GM12878 (cell line): ENCODE results near the gene SSTR1. TPM values are rescaled to one million over a fixed set of nuclear protein-coding genes. Genes with fewer than 3 reads are reported as not detected.

Experiments
- ATAC-seq: fragments of 200-7000 bp; cut with Tn5 transposase; 3 replicates; pipeline ENCODE4 v1.9.1; 2020; ENCODE audit warnings: mild to moderate bottlenecking, moderate library complexity
- BruUV-seq: library from RNA; stranded (reverse); fragments of 400-500 nt; replicated peaks from 2 replicates; lab custom pipeline; 2021; lab: Mats Ljungman, UMichigan
- CTCF ChIA-PET: fragments of 300-600 bp; sonication (Branson Sonifier 250); formaldehyde crosslinking; extraction: SDS; loops from one replicate; lab custom pipeline; 2021; ENCODE audit warnings: inconsistent platforms; lab: Yijun Ruan, JAX
- POLR2A ChIA-PET: fragments of 350-600 bp; formaldehyde crosslinking; extraction: SDS; loops from one replicate; lab custom pipeline; 2021; ENCODE audit warnings: inconsistent platforms; lab: Charles Lee
- RAD21 ChIA-PET: fragments of 300-600 bp; sonication (Branson Sonifier 250); formaldehyde crosslinking; loops from one replicate; lab custom pipeline; 2023; ENCODE audit warnings: antibody characterized with exemption; ENCODE audit not compliant: unreplicated experiment; lab: Charles Lee
- SMC1A ChIA-PET: fragments of 300-600 bp; sonication (Branson Sonifier 250); formaldehyde crosslinking; loops from one replicate; lab custom pipeline; 2023; ENCODE audit not compliant: unreplicated experiment, uncharacterized antibody; lab: Charles Lee
- DNase-seq: peaks from one replicate; pipeline ENCODE4 v3.0.0-alpha.2; 2011; ENCODE audit warnings: low read depth, low spot score
- FAIRE-seq: peaks from 3 replicates; lab custom pipeline; 2011; peaks lifted over from hg19 to GRCh38; lab: Jason Lieb, UNC
- H2AFZ ChIP-seq: 2 replicates; pipeline ENCODE4 v1.6.0; 2011; ENCODE audit warnings: low read depth, low read length, control low read depth; ENCODE audit not compliant: control insufficient read depth
- H3K27ac ChIP-seq: 2 replicates; pipeline ENCODE4 v1.5.1; 2011; ENCODE audit warnings: control low read depth; ENCODE audit not compliant: control insufficient read depth, insufficient read depth
- H3K27me3 ChIP-seq, 2 experiments: replicated peaks in 1 of 2; 2 replicates each; pipeline versions ENCODE4 v1.6.0 to v1.6.1; 2011; ENCODE audit warnings: low read length in 1 of 2; ENCODE audit not compliant: control insufficient read depth in 2 of 2, insufficient read depth in 2 of 2
- H3K36me3 ChIP-seq, 2 experiments: 2 replicates each; pipeline ENCODE4 v1.5.1; 2011; ENCODE audit warnings: low read length in 1 of 2; ENCODE audit not compliant: control insufficient read depth in 2 of 2, insufficient read depth in 2 of 2
- H3K4me1 ChIP-seq: 2 replicates; pipeline ENCODE4 v1.6.1; 2011; ENCODE audit warnings: mild to moderate bottlenecking, low read length, moderate library complexity, mixed read lengths; ENCODE audit not compliant: control insufficient read depth, insufficient read depth
- H3K4me2 ChIP-seq: 2 replicates; pipeline ENCODE4 v1.6.0; 2011; ENCODE audit warnings: control low read depth; ENCODE audit not compliant: control insufficient read depth, insufficient read depth
- H3K4me3 ChIP-seq: fragments of 200-600 bp; sonication (generic); 2 replicates; pipeline ENCODE4 v1.5.1; 2016
- H3K79me2 ChIP-seq: 2 replicates; pipeline ENCODE4 v1.6.0; 2011; ENCODE audit warnings: low read length; ENCODE audit not compliant: control insufficient read depth, insufficient read depth
- H3K9ac ChIP-seq: 2 replicates; pipeline ENCODE4 v1.8.0; 2011; ENCODE audit warnings: low read length, control low read depth, mixed read lengths; ENCODE audit not compliant: control insufficient read depth, insufficient read depth
- H3K9me3 ChIP-seq: replicated peaks from 3 replicates; pipeline ENCODE4 v1.5.1; 2011; ENCODE audit warnings: mild to moderate bottlenecking, low read length; ENCODE audit not compliant: control insufficient read depth, insufficient read depth
- H4K20me1 ChIP-seq: 2 replicates; pipeline ENCODE4 v1.6.0; 2011; ENCODE audit not compliant: control insufficient read depth, insufficient read depth
- ASH2L ChIP-seq: fragments of 300-600, 200-600 bp; sonication (generic); IDR thresholded peaks from 2 replicates; pipeline ENCODE4 v1.6.1; 2017; ENCODE audit warnings: low read depth, mild to moderate bottlenecking, borderline replicate concordance
- ATF2 ChIP-seq: IDR thresholded peaks from 2 replicates; pipeline ENCODE4 v1.6.1; 2012; ENCODE audit warnings: low read length, inconsistent platforms
- ATF7 ChIP-seq: fragments of 450-650 bp; IDR thresholded peaks from 2 replicates; pipeline ENCODE4 v1.6.1; 2016; ENCODE audit warnings: low read depth, mild to moderate bottlenecking
- BRCA1 ChIP-seq: IDR thresholded peaks from 2 replicates; pipeline ENCODE4 v1.6.1; 2011; ENCODE audit warnings: low read depth, low read length, improper control_type of control experiment
- CEBPB ChIP-seq, 2 experiments: fragments of 150-350 bp in 1 of 2; IDR thresholded peaks; 2 replicates each; pipeline ENCODE4 v1.6.1; 2012 to 2014; ENCODE audit warnings: low read depth in 2 of 2, low read length in 2 of 2, borderline replicate concordance in 1 of 2, inconsistent platforms in 1 of 2
- CHD2 ChIP-seq: IDR thresholded peaks from 2 replicates; pipeline ENCODE4 v1.6.1; 2011; ENCODE audit warnings: low read depth, low read length, improper control_type of control experiment, borderline replicate concordance
- CTCF ChIP-seq, 3 experiments: IDR thresholded peaks in 2 of 3; conservative IDR thresholded peaks in 1 of 3; 2 replicates each; pipeline ENCODE4 v1.5.1; 2011; ENCODE audit warnings: low read depth in 3 of 3, low read length in 3 of 3, mild to moderate bottlenecking in 3 of 3, control low read depth in 2 of 3, moderate library complexity in 2 of 3, inconsistent platforms in 1 of 3, mixed read lengths in 1 of 3; ENCODE audit not compliant: control insufficient read depth in 2 of 3, insufficient read depth in 1 of 3; ENCODE audit errors: extremely low read depth in 1 of 3
- ESRRA ChIP-seq: IDR thresholded peaks from 2 replicates; pipeline ENCODE4 v1.6.1; 2012; ENCODE audit warnings: mild to moderate bottlenecking, low read length, improper control_type of control experiment
- EZH2 ChIP-seq: IDR thresholded peaks from 2 replicates; pipeline ENCODE4 v1.6.1; 2012; ENCODE audit warnings: low read depth, mild to moderate bottlenecking, control low read depth, inconsistent platforms, low read length, borderline replicate concordance; ENCODE audit not compliant: control insufficient read depth
- PAX8 ChIP-seq: fragments of 450-650 bp; IDR thresholded peaks from 2 replicates; pipeline ENCODE4 v1.6.1; 2017; ENCODE audit warnings: mild to moderate bottlenecking, moderate library complexity
- SIN3A ChIP-seq: IDR thresholded peaks from 2 replicates; pipeline ENCODE4 v1.6.1; 2012; ENCODE audit warnings: low read depth, low read length, improper control_type of control experiment
- SMARCA5 ChIP-seq: fragments of 450-650 bp; IDR thresholded peaks from 2 replicates; pipeline ENCODE4 v1.6.1; 2017; ENCODE audit warnings: mild to moderate bottlenecking
- TAF1 ChIP-seq: IDR thresholded peaks from 2 replicates; pipeline ENCODE4 v1.6.1; 2011; ENCODE audit warnings: mild to moderate bottlenecking, low read depth, low read length, borderline replicate concordance
- TBL1XR1 ChIP-seq: IDR thresholded peaks from 2 replicates; pipeline ENCODE4 v1.6.1; 2012; ENCODE audit warnings: low read depth, low read length, improper control_type of control experiment
- ZBTB40 ChIP-seq: fragments of 450-650 bp; IDR thresholded peaks from 2 replicates; pipeline ENCODE4 v1.6.1; 2016; ENCODE audit warnings: mild to moderate bottlenecking, moderate library complexity, borderline replicate concordance
- ZNF24 ChIP-seq: fragments of 450-650 bp; IDR thresholded peaks from 2 replicates; pipeline ENCODE4 v1.6.1; 2017; ENCODE audit warnings: antibody characterized with exemption, mild to moderate bottlenecking
- WGBS: methylation state at CpG from one replicate; pipeline ENCODE4 v1.1.6; 2016; ENCODE audit warnings: low lambda C conversion rate; ENCODE audit not compliant: insufficient replicate concordance, insufficient coverage; ENCODE audit errors: missing lambda C conversion rate; 5-methylcytosine and 5-hydroxymethylcytosine counted together
- in situ Hi-C: fragments of 300-500 bp; cut with MboI; formaldehyde crosslinking; loops from 9 replicates; pipeline ENCODE4 v1.14.3; 2018; ENCODE audit warnings: mixed read lengths
- intact Hi-C: fragments of 100-400 bp; cut with micrococcal nuclease; formaldehyde crosslinking; loops from one replicate; pipeline ENCODE4 v1.14.2; 2022; ENCODE audit not compliant: unreplicated experiment
- polyA plus RNA-seq, 11 experiments: library from polyadenylated mRNA; depleted of rRNA in 4 of 11; unstranded in 6 of 11; stranded (reverse) in 5 of 11; fragments of >200 nt; fragmentation: Nextera tagmentation in 4 of 11; fragmentation: Illumina TruSeq in 1 of 11; extraction: Ambion mirVana in 4 of 11; extraction: Trizol in 1 of 11; gene quantifications; 1 replicate in 1 of 11; 2 replicates in 10 of 11; pipeline versions ENCODE4 v1.2.1 to v1.2.3, GENCODE V29; 2011 to 2016; ENCODE audit warnings: inconsistent platforms in 2 of 11, missing spikeins in 2 of 11, low read depth in 1 of 11
- total RNA-seq, 4 experiments: library from RNA; depleted of rRNA in 3 of 4; stranded (reverse); fragments of >200 nt in 3 of 4; fragmentation: Illumina TruSeq in 1 of 4; extraction: Trizol in 1 of 4; gene quantifications; 2 replicates each; pipeline versions ENCODE4 v1.2.1 to v1.2.3, GENCODE V29; 2013 to 2021

The SSTR1 gene
- total and polyA plus RNA-seq, 10 of the 15 experiments (the other 5 are each of a cell fraction or from before 2014, with no cell fraction given): 0.01 to 0.05 TPM; not detected in 8

- ChIA-PET RAD21 (no interaction called here), CTCF (no interaction called here), POLR2A (no interaction called here)
- no peaks in the 10 kb centered on the region for H3K4me1 ChIP-seq
- H3K9ac ChIP-seq: no peak overlapping the region
- H3K79me2 ChIP-seq: no peaks in the 10 kb centered on the region
- H3K27ac ChIP-seq: no peak overlapping the region
- H3K36me3 ChIP-seq: no peaks in the 10 kb centered on the region
- no peak overlapping the region for H3K4me3 ChIP-seq
- no TSS peak for BruUV-seq
- intact Hi-C loops: no loop called here
- no peak for ATAC-seq
- no peak for FAIRE-seq
- no peaks in the 10 kb centered on the region for H4K20me1 ChIP-seq
- H3K27me3 ChIP-seq: no peaks in the 10 kb centered on the region
- no peak for TF ChIP-seq BRCA1
- TF ChIP-seq SMARCA5: no peak
- no peak for TF ChIP-seq ZBTB40
- no peak for TF ChIP-seq CTCF (IDR thresholded peaks at IDR 0.05 in 2 of 3, conservative IDR thresholded peaks at IDR 0.05 in 1 of 3; ENCODE audit: control insufficient read depth in 2 of 3, extremely low read depth in 1 of 3, insufficient read depth in 1 of 3, low read depth in 3 of 3, low read length in 3 of 3)
- no peak for TF ChIP-seq ESRRA
- no peak for TF ChIP-seq TAF1
- TF ChIP-seq EZH2: no peak
- TF ChIP-seq SIN3A: no peak
- no peak for TF ChIP-seq CEBPB (IDR thresholded peaks at IDR 0.05; ENCODE audit: borderline replicate concordance in 1 of 2, low read depth in 2 of 2, low read length in 2 of 2)
- TF ChIP-seq PAX8: no peak
- no peak for TF ChIP-seq ASH2L
- TF ChIP-seq ZNF24: no peak
- no peak for TF ChIP-seq ATF7
- TF ChIP-seq CHD2: no peak
- no peak for TF ChIP-seq ATF2
- TF ChIP-seq TBL1XR1: no peak
- TF ChIP-seq, all 136 proteins: peak for 0
- SMC1A ChIA-PET: no interaction called here
- Histone ChIP-seq H3K4me2 (no peak overlapping the region), H2AFZ (no peak overlapping the region), H3K9me3 (no peaks in the 10 kb centered on the region)
- no peak for DNase-seq
- in situ Hi-C loops: no loop called here
- 0% methylated on average over 1 of the region's 1 CpG for WGBS
Measured at GRCh38 chr14:38186216-38186615, 21.5 kb upstream of the SSTR1 start.
